ENCODE data around the gene LGR5. TPM values are rescaled to one million over a fixed set of nuclear protein-coding genes. Genes with fewer than 3 reads are reported as not detected.

The LGR5 gene
- polyA plus RNA-seq, 1 donor (not counting 4 experiments of a cell fraction or from before 2014, with no cell fraction given), result 0.05 TPM

DNA sequence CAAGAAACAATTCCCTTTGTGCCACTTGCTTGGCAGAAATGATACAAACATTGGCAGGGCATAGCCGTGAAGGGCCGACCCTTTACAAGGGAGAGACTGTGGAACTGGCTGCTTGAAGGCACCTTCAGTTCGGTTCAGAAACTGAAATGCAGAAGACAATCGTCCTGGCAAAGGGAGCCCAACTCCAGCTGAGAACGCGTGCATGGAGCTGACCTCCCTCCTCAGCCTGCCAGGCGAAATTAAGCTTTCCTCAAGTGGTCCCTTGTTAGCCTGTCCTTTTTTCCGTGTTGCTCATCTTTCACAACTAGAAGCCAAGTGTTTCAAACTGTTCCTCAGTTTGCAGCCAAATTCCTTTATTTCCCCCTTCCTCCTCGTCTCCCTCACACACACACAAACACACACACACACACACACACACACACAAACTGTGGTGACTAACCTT is 8.1 kb downstream of the LGR5 start:
- Histone ChIP-seq H3K27ac (ENCODE audit: control insufficient read depth, insufficient read depth, low read length) (no peak overlapping the region), H3K27me3 (ENCODE audit: control insufficient read depth, extremely low read depth, insufficient read depth, low read length) (peaks cover 26% of the 10 kb centered on the region), H3K9me1 (ENCODE audit: control insufficient read depth, extremely low read depth, insufficient read depth, low read length) (no peaks in the 10 kb centered on the region), H3K4me2 (ENCODE audit: control insufficient read depth, extremely low read depth, insufficient read depth, low read depth, low read length) (no peak overlapping the region), H4K20me1 (ENCODE audit: control insufficient read depth, extremely low read depth, insufficient read depth, low read length) (no peaks in the 10 kb centered on the region), H3K9ac (ENCODE audit: control insufficient read depth, extremely low read depth, insufficient read depth, low read length) (no peak overlapping the region), H2AFZ (ENCODE audit: control insufficient read depth, low read length) (no peak overlapping the region), H3K79me2 (ENCODE audit: control insufficient read depth, insufficient read depth, low read length) (no peaks in the 10 kb centered on the region), H3K4me3 (ENCODE audit: control insufficient read depth in 2 of 3, extremely low read depth in 1 of 3, insufficient read depth in 2 of 3, low read depth in 1 of 3, low read length in 3 of 3) (no peak overlapping the region), H3K9me3 (ENCODE audit: control insufficient read depth, low read depth, low read length) (no peaks in the 10 kb centered on the region), H3K4me1 (ENCODE audit: control insufficient read depth, extremely low read depth, insufficient read depth, low read length) (no peaks in the 10 kb centered on the region), H3K36me3 (ENCODE audit: control insufficient read depth in 2 of 2, extremely low read depth in 1 of 2, insufficient read depth in 2 of 2, low read length in 2 of 2) (no peaks in the 10 kb centered on the region)
- no peak for TF ChIP-seq EZH2 (IDR thresholded peaks at IDR 0.05; ENCODE audit: low read length)
- TF ChIP-seq, protein P1, sequence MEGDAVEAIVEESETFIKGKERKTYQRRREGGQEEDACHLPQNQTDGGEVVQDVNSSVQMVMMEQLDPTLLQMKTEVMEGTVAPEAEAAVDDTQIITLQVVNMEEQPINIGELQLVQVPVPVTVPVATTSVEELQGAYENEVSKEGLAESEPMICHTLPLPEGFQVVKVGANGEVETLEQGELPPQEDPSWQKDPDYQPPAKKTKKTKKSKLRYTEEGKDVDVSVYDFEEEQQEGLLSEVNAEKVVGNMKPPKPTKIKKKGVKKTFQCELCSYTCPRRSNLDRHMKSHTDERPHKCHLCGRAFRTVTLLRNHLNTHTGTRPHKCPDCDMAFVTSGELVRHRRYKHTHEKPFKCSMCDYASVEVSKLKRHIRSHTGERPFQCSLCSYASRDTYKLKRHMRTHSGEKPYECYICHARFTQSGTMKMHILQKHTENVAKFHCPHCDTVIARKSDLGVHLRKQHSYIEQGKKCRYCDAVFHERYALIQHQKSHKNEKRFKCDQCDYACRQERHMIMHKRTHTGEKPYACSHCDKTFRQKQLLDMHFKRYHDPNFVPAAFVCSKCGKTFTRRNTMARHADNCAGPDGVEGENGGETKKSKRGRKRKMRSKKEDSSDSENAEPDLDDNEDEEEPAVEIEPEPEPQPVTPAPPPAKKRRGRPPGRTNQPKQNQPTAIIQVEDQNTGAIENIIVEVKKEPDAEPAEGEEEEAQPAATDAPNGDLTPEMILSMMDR (optimal IDR thresholded peaks at IDR 0.05 in 1 of 3, IDR thresholded peaks at IDR 0.05 in 1 of 3, conservative IDR thresholded peaks at IDR 0.05 in 1 of 3; ENCODE audit: extremely low read depth in 1 of 3, insufficient read depth in 2 of 3, low read length in 3 of 3), result no peak
- FAIRE-seq (no peak), DNase-seq (ENCODE audit: low read depth, low spot score) (no peak)
- dilution Hi-C loops (cut with MboI; ENCODE audit: extremely low pct_ligation_motif_present, low sequenced_read_pairs), result no loop called here

DNA sequence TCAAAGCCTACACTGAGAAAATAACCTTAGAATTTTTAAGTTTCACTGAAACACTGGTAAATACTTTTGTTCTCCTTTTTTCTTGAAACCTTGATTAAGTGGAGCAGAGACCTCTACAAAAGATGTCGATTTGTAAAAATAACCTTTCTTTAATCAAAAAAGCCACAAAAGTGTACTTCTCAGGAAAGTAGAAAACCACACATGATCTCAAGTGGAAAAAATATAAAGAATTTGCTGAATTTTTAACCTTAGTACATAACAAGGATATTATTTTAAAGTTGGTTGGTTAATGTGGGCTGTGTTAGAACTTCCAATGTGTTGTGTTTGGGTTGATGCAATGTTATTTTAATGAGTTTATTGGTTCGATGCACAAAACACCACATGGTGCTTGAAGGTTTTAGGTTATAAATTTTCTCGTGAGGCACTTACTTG is 8.6 kb downstream of the LGR5 start:
- H3K9me3 ChIP-seq (ENCODE audit: control insufficient read depth, low read depth, low read length), result no peaks in the 10 kb centered on the region
- H2AFZ ChIP-seq (ENCODE audit: control insufficient read depth, low read length), result no peak overlapping the region
- H3K79me2 ChIP-seq (ENCODE audit: control insufficient read depth, insufficient read depth, low read length), result no peaks in the 10 kb centered on the region
- TF ChIP-seq, protein P1 (optimal IDR thresholded peaks at IDR 0.05 in 1 of 3, IDR thresholded peaks at IDR 0.05 in 1 of 3, conservative IDR thresholded peaks at IDR 0.05 in 1 of 3; ENCODE audit: extremely low read depth in 1 of 3, insufficient read depth in 2 of 3, low read length in 3 of 3), result no peak
- no peak for TF ChIP-seq EZH2 (IDR thresholded peaks at IDR 0.05; ENCODE audit: low read length)
- dilution Hi-C loops (cut with MboI; ENCODE audit: extremely low pct_ligation_motif_present, low sequenced_read_pairs), result no loop called here
- H3K4me1 ChIP-seq (ENCODE audit: control insufficient read depth, extremely low read depth, insufficient read depth, low read length), result no peaks in the 10 kb centered on the region
- H3K9ac ChIP-seq (ENCODE audit: control insufficient read depth, extremely low read depth, insufficient read depth, low read length), result no peak overlapping the region
- no peak overlapping the region for H3K4me2 ChIP-seq (ENCODE audit: control insufficient read depth, extremely low read depth, insufficient read depth, low read depth, low read length)
- DNase-seq (ENCODE audit: low read depth, low spot score) (no peak), FAIRE-seq (no peak)
- H3K4me3 ChIP-seq (ENCODE audit: control insufficient read depth in 2 of 3, extremely low read depth in 1 of 3, insufficient read depth in 2 of 3, low read depth in 1 of 3, low read length in 3 of 3), result no peak overlapping the region
- no peak overlapping the region for H3K27ac ChIP-seq (ENCODE audit: control insufficient read depth, insufficient read depth, low read length)
- no peaks in the 10 kb centered on the region for H3K36me3 ChIP-seq (ENCODE audit: control insufficient read depth in 2 of 2, extremely low read depth in 1 of 2, insufficient read depth in 2 of 2, low read length in 2 of 2)
- H3K27me3 ChIP-seq (ENCODE audit: control insufficient read depth, extremely low read depth, insufficient read depth, low read length), result peaks cover 22% of the 10 kb centered on the region
- no peaks in the 10 kb centered on the region for H3K9me1 ChIP-seq (ENCODE audit: control insufficient read depth, extremely low read depth, insufficient read depth, low read length)
- no peaks in the 10 kb centered on the region for H4K20me1 ChIP-seq (ENCODE audit: control insufficient read depth, extremely low read depth, insufficient read depth, low read length)
